D721Med (cell line): ENCODE results near the gene SMC6.

Experiments used
- DNase-seq: peaks from one replicate; pipeline ENCODE4 v3.0.0; 2011; ENCODE audit warnings: low spot score; ENCODE audit not compliant: insufficient read length
- FAIRE-seq: peaks from 2 replicates; lab custom pipeline; 2011; peaks lifted over from hg19 to GRCh38; lab: Jason Lieb, UNC
- TF ChIP-seq, protein P1 (sequence below): IDR thresholded peaks from 2 replicates; pipeline ENCODE4 v1.5.1; 2012; ENCODE audit warnings: mild to moderate bottlenecking, control low read depth; ENCODE audit not compliant: insufficient read depth; ENCODE audit errors: missing control alignments

SMC6 gene

DNA sequence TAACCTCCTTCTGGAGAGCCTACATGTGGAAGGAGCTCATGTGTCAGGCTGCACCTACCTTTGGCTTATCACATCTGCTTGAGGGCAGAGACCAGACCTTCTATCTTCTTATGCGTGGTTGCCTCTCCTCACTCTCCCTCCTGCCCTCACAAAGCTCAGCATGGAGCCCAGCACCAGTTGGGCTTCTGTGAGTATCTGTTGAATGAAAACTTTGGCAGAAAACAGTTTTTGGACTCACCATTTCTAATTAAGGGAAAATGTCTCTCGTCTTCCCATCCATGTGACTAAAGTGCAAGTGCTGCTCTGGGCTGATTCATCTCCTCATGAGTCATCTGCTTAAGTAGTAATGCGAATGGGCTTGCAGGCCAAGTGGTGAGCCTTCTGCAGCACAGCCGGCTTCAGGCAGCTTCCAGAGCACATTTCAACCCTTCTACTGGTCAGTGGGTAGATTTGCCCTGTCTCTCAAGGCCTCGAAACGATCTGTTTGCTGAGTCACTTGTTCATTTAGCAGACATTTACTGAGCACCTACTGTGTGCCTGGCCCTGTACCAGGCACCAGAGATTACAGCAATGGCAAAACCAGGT lies 110.5 kb downstream of the SMC6 start:
- FAIRE-seq = no peak
- no peak for DNase-seq
- TF ChIP-seq, protein P1, sequence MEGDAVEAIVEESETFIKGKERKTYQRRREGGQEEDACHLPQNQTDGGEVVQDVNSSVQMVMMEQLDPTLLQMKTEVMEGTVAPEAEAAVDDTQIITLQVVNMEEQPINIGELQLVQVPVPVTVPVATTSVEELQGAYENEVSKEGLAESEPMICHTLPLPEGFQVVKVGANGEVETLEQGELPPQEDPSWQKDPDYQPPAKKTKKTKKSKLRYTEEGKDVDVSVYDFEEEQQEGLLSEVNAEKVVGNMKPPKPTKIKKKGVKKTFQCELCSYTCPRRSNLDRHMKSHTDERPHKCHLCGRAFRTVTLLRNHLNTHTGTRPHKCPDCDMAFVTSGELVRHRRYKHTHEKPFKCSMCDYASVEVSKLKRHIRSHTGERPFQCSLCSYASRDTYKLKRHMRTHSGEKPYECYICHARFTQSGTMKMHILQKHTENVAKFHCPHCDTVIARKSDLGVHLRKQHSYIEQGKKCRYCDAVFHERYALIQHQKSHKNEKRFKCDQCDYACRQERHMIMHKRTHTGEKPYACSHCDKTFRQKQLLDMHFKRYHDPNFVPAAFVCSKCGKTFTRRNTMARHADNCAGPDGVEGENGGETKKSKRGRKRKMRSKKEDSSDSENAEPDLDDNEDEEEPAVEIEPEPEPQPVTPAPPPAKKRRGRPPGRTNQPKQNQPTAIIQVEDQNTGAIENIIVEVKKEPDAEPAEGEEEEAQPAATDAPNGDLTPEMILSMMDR = no peak

DNA sequence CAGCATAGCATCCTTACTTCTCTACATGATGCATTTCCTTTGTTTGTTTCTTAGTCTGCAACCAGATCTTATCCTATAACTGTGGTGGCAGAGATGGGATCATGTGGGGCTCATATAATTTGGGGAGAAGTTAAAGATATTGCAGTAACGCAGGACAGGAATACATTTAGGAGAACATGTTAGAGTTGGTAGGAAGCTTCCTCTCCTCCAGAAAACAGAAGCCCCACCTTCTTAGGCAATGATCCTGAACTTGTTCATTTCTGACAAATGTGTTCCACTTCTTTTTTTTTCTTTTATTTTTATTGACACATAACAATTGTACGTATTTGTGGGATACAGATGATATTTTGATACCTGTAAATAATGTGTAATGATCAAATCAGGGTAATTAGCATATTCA lies 113.2 kb downstream of the SMC6 start:
- FAIRE-seq (no peak), DNase-seq (no peak)
- TF ChIP-seq, protein P1 = no peak

DNA sequence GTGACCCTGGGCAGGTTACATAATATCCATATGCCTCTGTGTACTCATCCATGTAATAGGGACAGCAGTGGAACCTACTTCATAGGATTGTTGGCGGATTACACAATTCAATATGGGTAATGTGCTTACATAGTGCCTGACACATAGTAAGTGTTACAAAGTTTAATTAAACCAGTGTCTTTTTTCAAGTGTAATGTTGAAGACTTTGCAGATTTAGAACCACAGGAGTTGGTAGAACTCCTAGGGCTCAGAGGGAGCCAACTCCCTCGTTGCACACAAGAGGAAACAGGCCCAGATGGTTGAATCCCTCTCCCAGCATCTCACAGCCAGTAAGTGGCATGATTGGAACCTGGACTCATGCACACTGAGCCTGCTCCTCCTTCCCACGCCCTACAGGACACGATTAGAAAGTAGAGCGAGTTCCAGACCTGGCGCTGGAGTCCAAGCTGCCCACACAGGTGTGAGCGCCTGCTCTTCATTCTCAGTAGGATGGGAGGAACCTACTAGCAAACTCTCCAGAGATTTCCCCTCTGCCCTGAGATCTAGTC lies 115.3 kb downstream of the SMC6 start:
- TF ChIP-seq, protein P1 = no peak
- DNase-seq (no peak), FAIRE-seq (no peak)

DNA sequence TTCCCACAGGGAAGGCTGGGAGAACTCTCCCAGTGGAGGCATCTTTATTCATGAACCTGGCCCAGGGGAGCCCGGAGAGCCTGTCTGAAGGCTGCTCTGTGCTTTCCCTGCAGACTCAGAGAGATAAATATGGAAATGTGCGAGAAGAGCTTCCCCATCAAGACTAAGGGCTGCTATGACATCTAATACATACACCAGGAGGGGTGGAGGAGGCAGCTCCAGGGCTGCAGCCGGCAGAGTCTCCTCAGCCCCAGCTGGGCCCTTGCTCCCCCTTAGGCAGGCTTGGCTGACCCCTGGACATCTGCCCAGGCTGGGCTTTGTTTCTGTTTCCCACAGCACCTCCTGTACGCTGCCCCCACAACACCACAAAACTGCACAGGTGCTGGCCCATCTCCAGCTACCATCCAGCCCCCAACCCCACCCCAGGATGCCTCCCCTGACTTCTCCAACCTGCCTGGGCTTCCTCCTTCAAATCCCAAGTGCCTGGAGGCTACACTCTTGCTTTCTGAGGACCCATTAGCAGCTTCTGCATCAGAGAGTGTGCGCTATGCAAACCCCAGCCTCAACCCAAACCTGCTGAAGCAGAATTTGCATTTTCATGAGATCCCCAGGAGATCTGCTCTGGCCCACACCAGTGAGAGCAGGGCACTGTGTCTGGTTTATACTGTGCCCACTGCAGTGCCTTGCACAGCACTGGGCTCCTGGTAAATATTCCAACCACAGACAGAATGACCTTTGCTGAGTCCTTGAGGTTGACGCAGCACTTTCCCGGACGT lies 116.3 kb downstream of the SMC6 start:
- DNase-seq = no peak
- TF ChIP-seq, protein P1 = no peak
- FAIRE-seq = no peak

DNA sequence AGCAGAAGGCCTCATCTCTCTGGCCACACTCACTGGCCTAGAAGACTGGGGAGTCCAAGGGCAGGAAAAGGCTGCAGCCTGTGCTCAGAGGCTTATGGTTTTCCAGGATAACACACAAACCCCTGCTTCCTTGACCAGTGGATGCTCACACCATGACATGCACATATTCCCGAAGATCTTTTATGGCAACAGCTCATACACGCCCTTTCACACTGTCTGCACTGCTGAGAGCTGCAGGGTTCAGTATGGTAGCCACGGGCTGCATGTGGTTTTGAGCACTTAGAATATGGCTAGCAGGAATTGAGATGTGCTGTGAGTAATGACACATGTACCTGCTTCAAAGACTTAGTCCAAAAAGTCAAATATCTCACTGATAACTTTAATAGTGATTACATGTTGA lies 117.4 kb downstream of the SMC6 start:
- FAIRE-seq = no peak
- DNase-seq = no peak

DNA sequence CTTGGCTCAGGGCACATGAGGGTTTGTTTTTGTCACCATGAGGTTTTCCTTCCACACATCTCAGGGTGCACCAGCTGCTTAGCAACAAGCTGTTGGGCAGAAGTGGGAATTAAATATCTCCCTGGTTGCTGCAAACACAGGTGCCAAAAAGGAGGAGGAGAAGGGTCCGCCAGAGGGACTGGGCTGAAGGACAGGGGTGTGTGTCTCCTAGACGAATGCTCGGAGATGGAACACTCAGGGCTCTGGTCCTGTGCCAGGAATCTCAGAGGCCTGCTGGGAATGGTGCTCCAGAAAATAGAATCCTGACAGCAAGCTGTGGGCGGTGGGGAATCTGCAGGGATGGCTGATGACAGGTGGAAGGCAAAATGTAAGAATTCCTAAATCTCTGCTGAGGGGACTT lies 118.6 kb downstream of the SMC6 start:
- TF ChIP-seq, protein P1 = no peak
- FAIRE-seq (no peak), DNase-seq (no peak)

More for the DNA sequence above, 117.4 kb downstream of the SMC6 start:
- TF ChIP-seq, protein P1 = no peak

DNA sequence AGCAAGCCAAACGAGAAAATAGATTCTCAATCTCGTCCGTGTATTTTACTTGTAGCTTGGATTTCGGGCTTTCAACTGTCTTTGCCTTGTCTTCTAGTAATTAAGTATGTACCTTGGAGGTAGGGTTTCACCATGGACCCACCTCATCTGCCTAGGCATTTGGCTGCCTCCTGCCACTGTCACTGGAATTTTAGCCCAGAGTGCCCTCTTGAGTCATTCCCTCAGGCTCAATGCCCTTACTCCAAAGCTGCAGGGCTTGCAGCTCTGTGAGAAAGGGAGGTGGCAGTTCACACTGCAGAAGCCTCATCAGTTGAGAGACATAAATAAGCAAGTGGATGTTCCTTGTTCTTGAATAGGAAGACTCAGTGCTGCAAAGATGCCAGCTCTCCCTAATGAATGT lies 123.5 kb downstream of the SMC6 start:
- FAIRE-seq = no peak

More for the DNA sequence above, 123.5 kb downstream of the SMC6 start:
- TF ChIP-seq, protein P1 = no peak
- no peak for DNase-seq
